Brain microvascular endothelial cell (primary cell): Measurements from ENCODE around the gene TMEM51.

Source experiments
- DNase-seq: peaks from one replicate; pipeline ENCODE4 v3.0.0-alpha.2; 2020
- H3K27ac ChIP-seq: fragments of 250-450 bp; sonication (Bioruptor Pico); 2 replicates; pipeline ENCODE4 v1.5.1; 2020; ENCODE audit warnings: mild to moderate bottlenecking, moderate library complexity
- H3K27me3 ChIP-seq: fragments of 250-450 bp; sonication (Bioruptor Pico); replicated peaks from 2 replicates; pipeline ENCODE4 v1.5.1; 2020; ENCODE audit warnings: mild to moderate bottlenecking
- H3K36me3 ChIP-seq: fragments of 250-450 bp; sonication (Bioruptor Pico); replicated peaks from 2 replicates; pipeline ENCODE4 v1.5.1; 2020; ENCODE audit warnings: mild to moderate bottlenecking
- H3K4me3 ChIP-seq: 2 replicates; pipeline ENCODE4 v1.5.1; 2011; ENCODE audit warnings: low read depth, mild to moderate bottlenecking, control low read depth, low read length, moderate library complexity
- CTCF ChIP-seq: IDR thresholded peaks from 2 replicates; pipeline ENCODE4 v1.5.1; 2011; ENCODE audit warnings: low read depth, mild to moderate bottlenecking, moderate library complexity, low read length, control low read depth, inconsistent platforms; ENCODE audit errors: missing control alignments
- in situ Hi-C: cut with HindIII; loops from 2 replicates; pipeline ENCODE4 v1.10.0; 2017; ENCODE audit warnings: low sequenced_read_pairs, low pct_ligation_motif_present

TMEM51 gene

GRCh38 chr1:15160626-15161025 is 7.1 kb downstream of the TMEM51 start:
- no peak overlapping the region for H3K4me3 ChIP-seq
- in situ Hi-C loops: no loop called here
- no peak for DNase-seq
- H3K36me3 ChIP-seq: no peaks in the 10 kb centered on the region
- no peak overlapping the region for H3K27ac ChIP-seq
- no peaks in the 10 kb centered on the region for H3K27me3 ChIP-seq
- TF ChIP-seq CTCF: no peak

- H3K27ac ChIP-seq: peak overlapping the region; percentile 98
- no peaks in the 10 kb centered on the region for H3K27me3 ChIP-seq
- peak; percentile 65 for DNase-seq
- in situ Hi-C loops: no loop called here
- TF ChIP-seq CTCF: no peak
- H3K4me3 ChIP-seq: no peak overlapping the region
- no peaks in the 10 kb centered on the region for H3K36me3 ChIP-seq
These were observed 13.8 kb downstream of the TMEM51 start for GRCh38 chr1:15167386-15167785.

- peak overlapping the region; percentile 98 for H3K27ac ChIP-seq
- peak; percentile 30 for TF ChIP-seq CTCF
- in situ Hi-C loops: no loop called here
- DNase-seq: peak; percentile 98
- H3K36me3 ChIP-seq: no peaks in the 10 kb centered on the region
- H3K4me3 ChIP-seq: no peak overlapping the region
- H3K27me3 ChIP-seq: no peaks in the 10 kb centered on the region
These were observed 14.9 kb downstream of the TMEM51 start for GRCh38 chr1:15168479-15168878.

- no peaks in the 10 kb centered on the region for H3K27me3 ChIP-seq
- H3K4me3 ChIP-seq: no peak overlapping the region
- TF ChIP-seq CTCF: no peak
- H3K27ac ChIP-seq: no peak overlapping the region
- no peak for DNase-seq
- no peaks in the 10 kb centered on the region for H3K36me3 ChIP-seq
- in situ Hi-C loops: no loop called here
These were observed 16.5 kb downstream of the TMEM51 start for GRCh38 chr1:15170071-15170470.

GRCh38 chr1:15171271-15171908 is 17.8 kb downstream of the TMEM51 start:
- in situ Hi-C loops: no loop called here
- Histone ChIP-seq H3K27ac (no peak overlapping the region), H3K36me3 (no peaks in the 10 kb centered on the region), H3K27me3 (no peaks in the 10 kb centered on the region), H3K4me3 (no peak overlapping the region)
- DNase-seq: no peak
- TF ChIP-seq CTCF: no peak
